Caco-2 (cell line): ENCODE measurements around the gene TTC31. TPM values are rescaled to one million over a fixed set of nuclear protein-coding genes. Genes with fewer than 3 reads are reported as not detected.
A peak's percentile ranks its signal among the peaks of the same experiment; 100 is the strongest.

ENCODE experiments used
- BruUV-seq: library from RNA; stranded (reverse); fragments of 400-500 nt; replicated peaks from 2 replicates; lab custom pipeline; 2021; lab: Mats Ljungman, UMichigan
- CTCF ChIA-PET: fragments of 300-600 bp; sonication (Branson Sonifier 250); formaldehyde crosslinking; loops from one replicate; lab custom pipeline; 2022; ENCODE audit warnings: antibody characterized with exemption; lab: Charles Lee
- POLR2A ChIA-PET: fragments of 300-600 bp; sonication (Branson Sonifier 250); formaldehyde crosslinking; loops from one replicate; lab custom pipeline; 2022; ENCODE audit warnings: antibody characterized with exemption; lab: Charles Lee
- DNase-seq, 2 experiments: peaks; one replicate each; pipeline versions ENCODE4 v3.0.0 to v3.0.0-alpha.2; 2020 to 2022
- H3K27me3 ChIP-seq: replicated peaks from 2 replicates; pipeline ENCODE4 v1.6.0; 2011; ENCODE audit warnings: low read length; ENCODE audit not compliant: control insufficient read depth, insufficient read depth
- H3K36me3 ChIP-seq: 2 replicates; pipeline ENCODE4 v1.5.1; 2011; ENCODE audit warnings: low read length; ENCODE audit not compliant: control insufficient read depth, insufficient read depth
- H3K4me1 ChIP-seq: fragments of 250-450 bp; sonication (Bioruptor Pico); 2 replicates; pipeline ENCODE4 v1.5.1; 2020; ENCODE audit warnings: mild to moderate bottlenecking
- H3K4me3 ChIP-seq: 2 replicates; pipeline ENCODE4 v1.5.1; 2011; ENCODE audit warnings: low read depth, mild to moderate bottlenecking, control low read depth, low read length
- H3K9me3 ChIP-seq: fragments of 250-450 bp; sonication (Bioruptor Pico); 2 replicates; pipeline ENCODE4 v1.5.1; 2020; ENCODE audit warnings: mild to moderate bottlenecking, moderate library complexity
- H3K27ac Mint-ChIP-seq: one replicate; pipeline ENCODE4 v1.8.0; 2022; ENCODE audit warnings: mixed read lengths; ENCODE audit not compliant: unreplicated experiment
- H3K27me3 Mint-ChIP-seq: one replicate; pipeline ENCODE4 v1.8.0; 2022; ENCODE audit warnings: mixed read lengths; ENCODE audit not compliant: insufficient read depth, unreplicated experiment
- H3K36me3 Mint-ChIP-seq: one replicate; pipeline ENCODE4 v1.8.0; 2022; ENCODE audit warnings: mild to moderate bottlenecking, mixed read lengths; ENCODE audit not compliant: insufficient read depth, unreplicated experiment
- H3K4me1 Mint-ChIP-seq: one replicate; pipeline ENCODE4 v1.8.0; 2022; ENCODE audit warnings: low read depth, mixed read lengths; ENCODE audit not compliant: unreplicated experiment
- H3K4me3 Mint-ChIP-seq: one replicate; pipeline ENCODE4 v1.8.0; 2022; ENCODE audit warnings: mild to moderate bottlenecking, moderate library complexity, mixed read lengths; ENCODE audit not compliant: unreplicated experiment
- H3K9me3 Mint-ChIP-seq: one replicate; pipeline ENCODE4 v1.8.0; 2022; ENCODE audit warnings: mixed read lengths; ENCODE audit not compliant: unreplicated experiment
- intact Hi-C: fragments of 100-400 bp; cut with micrococcal nuclease; formaldehyde crosslinking; loops from one replicate; pipeline ENCODE4 v1.10.0; 2022; ENCODE audit not compliant: unreplicated experiment
- total RNA-seq: library from RNA; stranded (reverse); gene quantifications from 2 replicates; pipeline ENCODE4 v1.2.3, GENCODE V29; 2022
- TF ChIP-seq, protein P1 (sequence below), 2 experiments: fragments of 200-600 bp in 1 of 2; IDR thresholded peaks; 1 replicate in 1 of 2; 2 replicates in 1 of 2; pipeline versions ENCODE4 v1.5.1 to v1.8.0; 2011 to 2022; ENCODE audit warnings: antibody characterized with exemption in 1 of 2, control low read depth in 1 of 2, inconsistent platforms in 1 of 2, low read depth in 1 of 2, low read length in 1 of 2, mild to moderate bottlenecking in 1 of 2, moderate library complexity in 1 of 2; ENCODE audit not compliant: insufficient read depth in 1 of 2, severe bottlenecking in 1 of 2, unreplicated experiment in 1 of 2

TTC31 gene
- total RNA-seq, 1 experiment from 2014 or later: 32.4 TPM

GRCh38 chr2:74501335-74502071 lies 18.6 kb downstream of the TTC31 start:
- Histone ChIP-seq H3K4me3 (peak overlapping the region; percentile 75), H3K27me3 (no peaks in the 10 kb centered on the region), H3K36me3 (peaks cover 3% of the 10 kb centered on the region; the same call in 1 of the 2 replicates), H3K4me1 (peaks cover 59% of the 10 kb centered on the region), H3K9me3 (no peaks in the 10 kb centered on the region)
- H3K4me3 Mint-ChIP-seq: peak overlapping the region; percentile 94
- CTCF ChIA-PET: interaction anchor here (0.6 to 2.9 kb wide), 3 partner anchors 12 to 48 kb away, joined by 3 to 9 read pairs (median 8); partner anchors contain the start of genes CCDC142 and TTC31
- POLR2A ChIA-PET: interaction anchor here (0.9 to 5.2 kb wide), 5 partner anchors 12 to 43 kb away, joined by 3 to 17 read pairs (median 3); partner anchors contain the start of genes DQX1 and WBP1
- H3K4me1 Mint-ChIP-seq: peaks cover 29% of the 10 kb centered on the region
- TF ChIP-seq, protein P1, sequence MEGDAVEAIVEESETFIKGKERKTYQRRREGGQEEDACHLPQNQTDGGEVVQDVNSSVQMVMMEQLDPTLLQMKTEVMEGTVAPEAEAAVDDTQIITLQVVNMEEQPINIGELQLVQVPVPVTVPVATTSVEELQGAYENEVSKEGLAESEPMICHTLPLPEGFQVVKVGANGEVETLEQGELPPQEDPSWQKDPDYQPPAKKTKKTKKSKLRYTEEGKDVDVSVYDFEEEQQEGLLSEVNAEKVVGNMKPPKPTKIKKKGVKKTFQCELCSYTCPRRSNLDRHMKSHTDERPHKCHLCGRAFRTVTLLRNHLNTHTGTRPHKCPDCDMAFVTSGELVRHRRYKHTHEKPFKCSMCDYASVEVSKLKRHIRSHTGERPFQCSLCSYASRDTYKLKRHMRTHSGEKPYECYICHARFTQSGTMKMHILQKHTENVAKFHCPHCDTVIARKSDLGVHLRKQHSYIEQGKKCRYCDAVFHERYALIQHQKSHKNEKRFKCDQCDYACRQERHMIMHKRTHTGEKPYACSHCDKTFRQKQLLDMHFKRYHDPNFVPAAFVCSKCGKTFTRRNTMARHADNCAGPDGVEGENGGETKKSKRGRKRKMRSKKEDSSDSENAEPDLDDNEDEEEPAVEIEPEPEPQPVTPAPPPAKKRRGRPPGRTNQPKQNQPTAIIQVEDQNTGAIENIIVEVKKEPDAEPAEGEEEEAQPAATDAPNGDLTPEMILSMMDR (IDR thresholded peaks at IDR 0.05; ENCODE audit: insufficient read depth in 1 of 2, low read depth in 1 of 2, low read length in 1 of 2, severe bottlenecking in 1 of 2, unreplicated experiment in 1 of 2): no peak
- BruUV-seq: no TSS peak
- DNase-seq: no peak
- intact Hi-C loops: loop anchor here (1.0 kb wide), 1 partner anchor 12 kb away; no protein-coding TSS in a partner anchor
- H3K36me3 Mint-ChIP-seq: peaks cover 52% of the 10 kb centered on the region
- peak overlapping the region; percentile 87 for H3K27ac Mint-ChIP-seq
- no peaks in the 10 kb centered on the region for H3K9me3 Mint-ChIP-seq
- no peaks in the 10 kb centered on the region for H3K27me3 Mint-ChIP-seq

GRCh38 chr2:74502147-74502719 lies 19.4 kb downstream of the TTC31 start:
- H3K36me3 Mint-ChIP-seq: peaks cover 53% of the 10 kb centered on the region
- peaks cover 33% of the 10 kb centered on the region for H3K4me1 Mint-ChIP-seq
- no peaks in the 10 kb centered on the region for H3K9me3 Mint-ChIP-seq
- ChIA-PET CTCF (interaction anchor here (0.6 to 2.9 kb wide), 3 partner anchors 13 to 49 kb away, joined by 3 to 9 read pairs (median 8); partner anchors contain the start of genes CCDC142 and TTC31), POLR2A (interaction anchor here (1.0 to 5.2 kb wide), 5 partner anchors 13 to 31 kb away, joined by 3 to 17 read pairs (median 4); partner anchors contain the start of gene DQX1)
- Histone ChIP-seq H3K9me3 (no peaks in the 10 kb centered on the region), H3K27me3 (no peaks in the 10 kb centered on the region), H3K4me3 (peak overlapping the region; percentile 75), H3K4me1 (peaks cover 61% of the 10 kb centered on the region), H3K36me3 (0 out of 2 replicates have a peak, but pooled peaks cover 2% of the 10 kb centered on the region)
- H3K4me3 Mint-ChIP-seq: peak overlapping the region; percentile 94
- BruUV-seq: TSS peak; percentile 9
- TF ChIP-seq, protein P1 (IDR thresholded peaks at IDR 0.05; ENCODE audit: insufficient read depth in 1 of 2, low read depth in 1 of 2, low read length in 1 of 2, severe bottlenecking in 1 of 2, unreplicated experiment in 1 of 2): no peak
- no peaks in the 10 kb centered on the region for H3K27me3 Mint-ChIP-seq
- intact Hi-C loops: loop anchor here (1.0 kb wide), 1 partner anchor 13 kb away; no protein-coding TSS in a partner anchor
- peak; percentile 72 to 81 for DNase-seq
- peak overlapping the region; percentile 87 for H3K27ac Mint-ChIP-seq
